NOMO-1 (cell line): Measurements from ENCODE around the gene KANK4.

ENCODE experiments used
- DNase-seq, 2 experiments: peaks; one replicate each; lab custom pipeline; 2025; ENCODE audit not compliant: unreplicated experiment in 2 of 2; lab: John Stamatoyannopoulos, UW

The KANK4 gene

DNA sequence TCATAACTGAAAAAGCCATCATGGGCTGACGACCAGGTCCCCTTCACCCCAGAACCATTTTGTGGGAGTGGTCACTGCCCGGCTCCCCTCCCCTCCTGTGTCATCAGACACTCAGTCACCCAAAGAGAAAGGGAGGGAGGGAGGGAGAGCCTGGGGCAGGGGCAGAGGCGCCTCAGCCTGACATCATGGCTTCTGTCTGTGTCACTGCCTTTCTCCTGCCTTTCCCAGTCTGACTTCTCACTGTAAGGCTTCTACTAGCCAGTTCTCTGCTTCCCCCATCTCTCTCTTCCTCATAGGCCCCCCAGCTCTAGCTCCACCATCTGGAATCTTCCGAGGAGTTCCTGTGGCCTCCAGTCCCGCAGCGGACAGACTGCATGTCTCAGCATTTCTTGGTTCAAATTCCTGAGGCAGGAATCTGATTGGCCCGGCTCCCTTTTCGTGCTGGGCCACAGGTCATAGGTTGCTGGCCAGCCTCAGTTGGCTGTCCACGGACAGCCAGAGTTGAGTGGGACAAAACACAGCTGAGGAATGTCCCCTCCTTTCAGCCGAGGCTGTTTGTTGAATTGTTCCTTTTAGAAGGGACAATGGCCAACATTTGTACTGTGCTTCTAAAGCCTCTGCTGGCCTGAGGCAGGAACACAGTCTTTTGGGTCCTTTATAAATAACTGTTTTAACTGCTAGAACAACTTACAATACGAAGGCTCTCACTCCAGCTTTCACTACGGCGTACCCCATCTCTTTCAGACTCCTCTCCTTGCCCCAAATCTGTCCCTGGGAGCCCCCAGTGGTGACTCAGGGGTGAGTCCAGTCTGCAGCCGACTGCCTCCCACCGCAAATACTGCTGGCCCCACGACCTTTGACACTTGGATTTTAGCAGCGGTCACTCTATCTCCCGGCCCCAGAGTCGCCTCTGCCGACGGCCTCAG is 18.7 kb upstream of the KANK4 start:
- no peak for DNase-seq

DNA sequence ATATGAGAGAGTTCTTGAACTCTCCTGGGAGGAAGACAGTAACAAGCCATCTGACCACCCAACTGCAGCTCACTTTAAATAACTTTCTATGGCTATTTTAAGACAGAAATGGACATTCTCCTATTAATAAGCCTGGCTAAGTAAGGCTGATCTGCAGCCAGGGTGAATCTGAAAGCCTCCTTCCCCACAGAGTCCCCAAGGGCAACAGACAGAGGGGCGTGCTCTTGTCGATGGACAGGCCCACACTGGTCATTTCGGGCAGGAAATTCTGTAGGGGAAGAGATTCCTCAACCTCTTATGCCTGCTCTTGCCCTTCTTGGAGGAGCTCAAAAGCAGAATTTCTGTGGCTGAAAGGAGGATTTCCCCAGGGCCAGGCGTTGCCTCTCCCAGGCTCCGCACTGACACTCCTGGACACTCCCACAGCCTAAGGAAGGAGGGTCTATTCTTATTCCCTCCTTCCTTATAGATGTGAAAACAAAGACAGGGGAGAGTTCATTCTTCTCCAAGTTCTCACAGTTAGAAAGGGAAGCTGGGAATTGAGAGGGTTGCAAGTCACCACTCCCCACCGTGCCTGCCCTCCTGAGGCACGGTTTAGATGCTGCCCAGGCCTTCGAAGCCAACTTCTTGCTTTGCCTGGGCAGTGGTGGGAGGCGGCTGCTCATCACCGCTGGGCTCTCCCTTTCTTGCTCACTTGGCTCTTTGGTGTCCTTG is 17.9 kb upstream of the KANK4 start:
- DNase-seq = no peak

DNA sequence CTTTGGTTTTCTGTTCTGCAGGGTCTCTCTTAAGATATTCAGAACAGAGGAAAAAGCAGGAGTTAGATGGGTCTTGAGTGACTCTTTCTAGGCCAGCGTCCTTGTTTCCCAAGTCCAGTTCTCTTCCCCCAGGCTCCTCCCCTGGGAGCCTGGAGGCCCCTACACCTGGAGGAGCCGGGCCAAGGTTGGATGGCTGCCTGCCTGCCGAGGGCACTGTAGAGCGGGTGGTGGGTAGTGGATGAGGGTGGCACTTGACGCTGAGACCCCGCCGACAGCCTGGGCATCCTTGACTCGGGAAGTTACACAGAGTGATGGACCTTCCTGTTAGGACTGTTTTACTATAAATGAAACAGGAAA is 17.4 kb upstream of the KANK4 start:
- DNase-seq = no peak

GRCh38 chr1:62335656-62336055 is 16.4 kb upstream of the KANK4 start:
- peak; percentile 63 to 70 for DNase-seq

- DNase-seq = no peak
These were observed 15.3 kb upstream of the KANK4 start for GRCh38 chr1:62334434-62334985.

- DNase-seq = no peak
These were observed 14.2 kb upstream of the KANK4 start for GRCh38 chr1:62333441-62333840.

GRCh38 chr1:62327360-62328055 is 8.3 kb upstream of the KANK4 start:
- DNase-seq = no peak

DNA sequence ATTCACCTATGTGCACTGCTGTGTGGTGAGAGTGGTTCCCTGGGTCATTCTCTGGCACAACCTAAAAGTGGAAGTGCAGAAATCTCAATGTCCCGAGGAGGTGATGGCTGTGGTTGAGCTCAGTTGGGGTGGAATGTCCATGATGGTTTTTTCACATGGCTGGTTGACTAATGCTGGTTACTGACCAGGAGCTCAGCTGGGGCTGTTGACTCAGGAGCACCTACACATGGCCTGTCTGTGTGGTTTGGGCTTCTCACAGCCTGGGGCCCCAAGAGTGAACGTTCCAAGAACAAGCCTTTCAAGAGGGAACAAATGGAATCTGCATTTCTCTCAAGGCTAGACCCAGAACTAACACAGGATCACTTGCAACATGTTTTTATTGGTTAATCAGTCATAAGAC is 6.4 kb upstream of the KANK4 start:
- DNase-seq = no peak

- no peak for DNase-seq
These were observed 5.8 kb upstream of the KANK4 start for GRCh38 chr1:62325081-62325480.

GRCh38 chr1:62321446-62321845 is 2.2 kb upstream of the KANK4 start:
- DNase-seq = no peak

DNA sequence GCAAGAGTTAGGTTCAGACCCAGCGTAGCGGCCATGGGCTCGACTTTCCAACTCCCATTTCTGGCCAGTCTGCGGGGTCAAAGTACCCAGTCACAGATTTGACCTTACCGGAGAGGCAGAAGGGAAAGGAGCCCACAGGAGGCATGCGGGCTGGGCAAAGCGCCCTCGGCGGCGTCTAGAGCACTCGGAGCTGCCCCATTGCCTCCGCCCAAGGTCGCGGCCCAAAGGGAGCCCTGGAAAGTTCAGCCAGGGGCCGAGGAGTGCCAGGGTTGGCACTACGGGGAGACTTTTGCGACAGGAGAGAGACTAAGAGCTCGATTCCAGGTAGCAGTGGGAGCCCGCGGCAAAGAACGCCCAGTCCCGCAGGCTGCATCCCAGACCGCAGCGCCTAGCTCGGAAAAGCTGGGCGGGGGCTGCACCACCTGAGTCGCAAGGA is 896 bp downstream of the KANK4 start:
- DNase-seq = no peak

- DNase-seq = no peak
These were observed 2.0 kb downstream of the KANK4 start for GRCh38 chr1:62317021-62317768.

DNA sequence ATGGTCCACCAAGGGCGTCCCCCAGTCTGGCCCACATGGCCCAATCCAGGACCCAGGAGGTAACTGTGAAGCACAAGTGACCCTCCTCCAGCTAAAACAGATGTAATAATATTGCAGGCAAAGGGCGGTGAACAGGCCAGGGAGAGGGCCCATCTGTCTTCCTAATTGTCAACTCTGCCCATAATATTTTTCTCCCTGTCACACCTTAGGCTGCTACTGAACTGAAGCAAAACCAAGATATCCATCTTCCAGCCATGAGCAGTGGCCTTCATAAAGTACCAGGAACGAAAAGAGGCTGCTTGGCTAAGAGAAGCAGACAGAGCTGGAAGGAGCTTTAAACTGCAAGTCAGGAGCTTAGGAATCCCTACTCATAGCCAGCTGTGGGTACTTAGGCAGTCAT is 3.1 kb downstream of the KANK4 start:
- no peak for DNase-seq

DNA sequence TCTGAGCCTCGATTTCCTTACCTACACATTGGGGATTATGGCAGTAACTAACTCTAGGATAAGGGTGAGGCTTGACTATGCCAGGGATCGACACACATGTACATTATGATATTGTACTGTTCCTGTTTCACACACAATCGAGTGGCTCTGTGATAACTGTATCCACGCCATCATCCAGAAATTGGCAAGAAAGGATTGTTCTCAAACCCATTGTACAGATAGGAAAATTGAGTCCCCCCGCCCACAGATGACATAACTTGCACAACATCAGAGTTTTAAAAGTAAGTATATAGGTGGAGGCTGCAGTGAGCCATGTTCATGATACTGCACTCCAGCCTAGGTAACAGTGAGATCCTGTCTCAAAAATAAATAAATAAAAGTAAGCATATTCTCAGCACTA is 3.8 kb downstream of the KANK4 start:
- no peak for DNase-seq

GRCh38 chr1:62314454-62315350 is 4.5 kb downstream of the KANK4 start:
- DNase-seq = no peak

- DNase-seq = no peak
These were observed 6.5 kb downstream of the KANK4 start for GRCh38 chr1:62312698-62313097.

- peak; percentile 65 to 66 for DNase-seq
These were observed 7.7 kb downstream of the KANK4 start for GRCh38 chr1:62311473-62311943.

- DNase-seq = no peak
These were observed 9.3 kb downstream of the KANK4 start for GRCh38 chr1:62309906-62310305.

- no peak for DNase-seq
These were observed 10.6 kb downstream of the KANK4 start for GRCh38 chr1:62308606-62309005.
